Activated CD8-positive, alpha-beta T cell treated with anti-CD3 and anti-CD28 coated beads for 36 hours (primary cell): Measurements from ENCODE around the gene CREBBP. TPM values are rescaled to one million over a fixed set of nuclear protein-coding genes. Genes with fewer than 3 reads are reported as not detected.

Source experiments
- ATAC-seq: fragments of 200-7000 bp; cut with Tn5 transposase; one replicate; pipeline ENCODE4 v1.10.0; 2021; ENCODE audit warnings: mild to moderate bottlenecking, moderate library complexity
- CTCF ChIA-PET: fragments of 350-600 bp; sonication (Branson Sonifier 250); formaldehyde crosslinking; loops from one replicate; lab custom pipeline; 2021; ENCODE audit warnings: antibody characterized with exemption; lab: Charles Lee
- POLR2A ChIA-PET: fragments of 350-600 bp; sonication (Branson Sonifier 250); formaldehyde crosslinking; loops from one replicate; lab custom pipeline; 2021; ENCODE audit warnings: antibody characterized with exemption; lab: Charles Lee
- DNase-seq: peaks from one replicate; pipeline ENCODE4 v3.0.0-alpha.2; 2020
- H3K27ac Mint-ChIP-seq: one replicate; pipeline ENCODE4 v1.8.0; 2021; ENCODE audit warnings: mild to moderate bottlenecking, mixed read lengths
- H3K27me3 Mint-ChIP-seq: one replicate; pipeline ENCODE4 v1.8.0; 2021; ENCODE audit warnings: mixed read lengths
- H3K36me3 Mint-ChIP-seq: one replicate; pipeline ENCODE4 v1.8.0; 2021; ENCODE audit warnings: low read depth, mixed read lengths
- H3K4me1 Mint-ChIP-seq: one replicate; pipeline ENCODE4 v1.8.0; 2021; ENCODE audit warnings: low read depth, mixed read lengths
- H3K4me3 Mint-ChIP-seq: one replicate; pipeline ENCODE4 v1.8.0; 2021; ENCODE audit warnings: mild to moderate bottlenecking, moderate library complexity, mixed read lengths
- H3K9me3 Mint-ChIP-seq: one replicate; pipeline ENCODE4 v1.8.0; 2021; ENCODE audit warnings: mixed read lengths
- CTCF ChIP-seq: fragments of 200-600 bp; IDR thresholded peaks from one replicate; pipeline ENCODE4 v1.8.0; 2022; ENCODE audit warnings: antibody characterized with exemption, mild to moderate bottlenecking
- intact Hi-C: fragments of 100-400 bp; cut with micrococcal nuclease; formaldehyde crosslinking; loops from one replicate; pipeline ENCODE4 v1.10.0; 2022
- total RNA-seq, 2 experiments: library from RNA; stranded (reverse); gene quantifications; one replicate each; pipeline ENCODE4 v1.2.3, GENCODE V29; 2021

CREBBP gene
- total RNA-seq, 2 experiments from 2014 or later: 27.9 to 33.5 TPM

- H3K27me3 Mint-ChIP-seq: no peaks in the 10 kb centered on the region
- no peak for TF ChIP-seq CTCF
- ChIA-PET CTCF (no interaction called here), POLR2A (no interaction called here)
- DNase-seq (no peak), ATAC-seq (no peak)
- no peak overlapping the region for H3K4me3 Mint-ChIP-seq
- intact Hi-C loops: no loop called here
- H3K36me3 Mint-ChIP-seq: no peaks in the 10 kb centered on the region
- H3K4me1 Mint-ChIP-seq: peaks cover 93% of the 10 kb centered on the region
- no peaks in the 10 kb centered on the region for H3K9me3 Mint-ChIP-seq
- no peak overlapping the region for H3K27ac Mint-ChIP-seq
These were observed 59.3 kb downstream of the CREBBP start for GRCh38 chr16:3821184-3821583.

DNA sequence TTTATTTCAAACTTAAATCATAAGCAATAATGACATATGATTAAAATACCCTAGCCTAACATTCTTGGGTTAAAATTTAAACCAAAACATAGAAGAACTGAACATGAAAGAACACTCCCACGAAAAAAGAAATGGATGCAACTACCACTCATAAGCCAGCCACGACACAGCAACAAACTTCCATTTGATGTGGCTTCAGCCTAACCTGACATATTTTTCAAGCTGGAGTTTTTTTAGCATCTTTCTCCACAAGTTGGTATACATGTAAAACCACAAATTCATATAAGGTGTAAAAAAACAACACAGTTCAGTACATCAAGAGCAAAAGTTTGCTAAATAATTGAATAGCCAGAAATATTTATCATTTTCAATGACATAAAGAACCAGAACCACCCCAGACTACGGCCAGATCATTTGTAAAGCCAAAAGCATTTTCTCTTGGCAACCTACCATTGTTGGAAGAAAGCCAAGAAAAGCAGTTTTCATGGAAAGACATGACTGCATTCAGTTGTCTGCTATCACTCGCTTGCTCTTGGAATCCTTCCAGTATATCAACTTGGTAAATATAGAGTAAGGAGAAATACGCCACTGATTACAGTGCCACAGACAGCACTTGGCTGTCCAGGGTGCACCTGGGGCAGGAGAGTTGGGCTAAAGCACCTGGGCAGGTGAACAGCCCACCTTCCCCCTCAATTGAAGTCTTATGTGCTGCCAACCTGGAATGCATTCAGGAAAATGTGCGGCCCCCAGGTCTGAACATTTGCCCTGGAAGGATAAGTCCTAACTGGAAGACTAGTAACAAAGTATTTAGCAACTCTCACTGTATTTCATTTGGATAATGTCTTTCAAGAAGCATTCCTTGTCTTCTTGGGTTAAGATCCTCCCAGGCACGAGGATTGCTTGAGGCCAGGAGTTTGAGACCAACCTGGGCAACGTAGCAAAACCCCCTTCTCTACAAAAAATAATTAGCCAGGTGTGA, 60.5 kb downstream of the CREBBP start:
- Mint-ChIP-seq H3K27ac (no peak overlapping the region), H3K4me1 (peaks cover 85% of the 10 kb centered on the region), H3K4me3 (no peak overlapping the region), H3K27me3 (no peaks in the 10 kb centered on the region), H3K36me3 (no peaks in the 10 kb centered on the region), H3K9me3 (no peaks in the 10 kb centered on the region)
- no peak for ATAC-seq
- no peak for TF ChIP-seq CTCF
- ChIA-PET CTCF (no interaction called here), POLR2A (interaction anchor here (1.0 to 1.8 kb wide), 2 partner anchors 34 to 59 kb away, joined by 3 to 6 read pairs; no protein-coding TSS in a partner anchor)
- intact Hi-C loops: no loop called here
- no peak for DNase-seq

DNA sequence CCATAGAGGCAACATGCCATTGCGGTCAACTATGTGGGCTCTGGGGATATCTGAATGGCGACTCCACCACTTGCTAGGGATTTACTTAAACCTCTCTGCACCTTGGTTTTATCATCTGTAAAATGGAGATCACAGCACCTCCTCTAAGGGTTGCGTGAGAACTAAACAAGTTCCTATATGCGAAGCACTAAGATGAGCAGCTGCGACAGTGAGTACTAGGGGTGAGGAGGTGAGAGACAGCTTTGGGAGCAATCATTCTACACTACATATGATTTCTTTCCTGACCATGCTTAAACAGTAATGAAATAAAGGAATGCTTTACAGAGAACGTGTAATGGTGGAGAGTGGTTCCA, 61.4 kb downstream of the CREBBP start:
- Mint-ChIP-seq H3K4me1 (peaks cover 76% of the 10 kb centered on the region), H3K27me3 (no peaks in the 10 kb centered on the region), H3K4me3 (no peak overlapping the region), H3K9me3 (no peaks in the 10 kb centered on the region), H3K36me3 (no peaks in the 10 kb centered on the region), H3K27ac (no peak overlapping the region)
- ATAC-seq (no peak), DNase-seq (no peak)
- ChIA-PET POLR2A (interaction anchor here (1.0 to 1.8 kb wide), 2 partner anchors 33 to 60 kb away, joined by 3 to 6 read pairs; no protein-coding TSS in a partner anchor), CTCF (no interaction called here)
- intact Hi-C loops: no loop called here
- no peak for TF ChIP-seq CTCF

DNA sequence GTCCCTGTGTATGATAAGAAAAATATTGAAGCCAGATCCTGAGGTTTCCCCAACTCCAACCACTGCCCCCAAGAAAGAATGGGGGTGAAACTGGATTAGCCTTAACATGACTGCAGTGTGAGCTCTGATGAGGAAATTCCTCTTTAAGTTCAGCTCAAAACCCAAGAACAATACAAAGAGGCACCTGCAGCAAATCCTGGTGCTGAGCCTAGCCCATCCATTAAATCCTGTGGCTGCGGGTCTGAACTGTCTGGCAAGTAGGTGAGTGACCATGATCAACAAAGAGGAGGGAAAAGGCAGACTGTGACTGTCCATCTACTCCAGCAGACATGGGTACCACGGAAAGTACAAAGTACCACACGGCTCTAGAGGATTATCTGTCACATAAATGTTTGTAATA, 64.2 kb downstream of the CREBBP start:
- Mint-ChIP-seq H3K4me1 (peaks cover 66% of the 10 kb centered on the region), H3K36me3 (no peaks in the 10 kb centered on the region), H3K4me3 (no peak overlapping the region), H3K27ac (no peak overlapping the region), H3K27me3 (no peaks in the 10 kb centered on the region), H3K9me3 (no peaks in the 10 kb centered on the region)
- ATAC-seq (no peak), DNase-seq (no peak)
- intact Hi-C loops: no loop called here
- TF ChIP-seq CTCF: no peak
- CTCF ChIA-PET: interaction anchor here (1.9 kb wide), 1 partner anchor 21 kb away, joined by 5 read pairs; no protein-coding TSS in a partner anchor
- POLR2A ChIA-PET: no interaction called here

DNA sequence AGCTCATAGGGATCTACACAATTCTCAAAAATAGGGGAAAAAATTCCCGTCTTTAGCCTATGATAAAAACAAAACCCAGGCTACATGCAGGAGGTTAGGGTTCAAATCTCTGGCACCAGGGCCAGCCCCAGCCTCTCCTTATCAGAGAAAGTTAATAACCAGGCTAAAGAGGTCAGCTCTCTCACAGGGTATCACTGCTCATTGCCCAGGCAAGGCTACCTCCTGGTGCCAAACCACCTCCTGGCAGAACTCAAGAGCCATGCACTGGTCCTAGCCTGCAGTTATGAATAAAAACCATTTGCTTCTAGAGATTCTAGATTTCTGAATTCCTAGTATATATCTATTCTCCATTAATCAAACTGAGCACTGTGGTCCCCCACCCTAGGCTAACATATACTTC, 65.8 kb downstream of the CREBBP start:
- Mint-ChIP-seq H3K27me3 (no peaks in the 10 kb centered on the region), H3K9me3 (no peaks in the 10 kb centered on the region), H3K36me3 (peaks cover 10% of the 10 kb centered on the region), H3K4me1 (peaks cover 68% of the 10 kb centered on the region), H3K4me3 (no peak overlapping the region), H3K27ac (no peak overlapping the region)
- ChIA-PET CTCF (no interaction called here), POLR2A (no interaction called here)
- TF ChIP-seq CTCF: no peak
- intact Hi-C loops: no loop called here
- DNase-seq (no peak), ATAC-seq (no peak)
